GM19468 (cell line): ENCODE results near the gene MYCN.
"Not testable (repeated sequence)": the region's sequence is repeated elsewhere in the genome, so short reads cannot be mapped to it uniquely, and the experiment has no call there.

ENCODE experiments used
- ATAC-seq: cut with Tn5 transposase; IDR thresholded peaks from one replicate; pipeline ENCODE4 v1.9.1; 2021; ENCODE audit warnings: mild to moderate bottlenecking, moderate library complexity, moderate number of reproducible peaks; ENCODE audit not compliant: unreplicated experiment; ENCODE audit errors: extremely low read depth

The MYCN gene

GRCh38 chr2:15907461-15908324, 32.7 kb upstream of the MYCN start:
- ATAC-seq = no peak

GRCh38 chr2:15908371-15908770, 32.0 kb upstream of the MYCN start:
- no peak for ATAC-seq

- ATAC-seq = no peak
These were observed 31.2 kb upstream of the MYCN start for GRCh38 chr2:15909157-15909556.

- ATAC-seq = no peak
These were observed 30.6 kb upstream of the MYCN start for GRCh38 chr2:15909736-15910135.

GRCh38 chr2:15911270-15911669, 29.1 kb upstream of the MYCN start:
- ATAC-seq = not testable (repeated sequence)

- no peak for ATAC-seq
These were observed 28.7 kb upstream of the MYCN start for GRCh38 chr2:15911686-15912085.

GRCh38 chr2:15912203-15912602, 28.1 kb upstream of the MYCN start:
- no peak for ATAC-seq

- ATAC-seq = no peak
These were observed 27.2 kb upstream of the MYCN start for GRCh38 chr2:15913146-15913545.

GRCh38 chr2:15914596-15915385, 25.6 kb upstream of the MYCN start:
- ATAC-seq = no peak

GRCh38 chr2:15915546-15915945, 24.8 kb upstream of the MYCN start:
- not testable (repeated sequence) for ATAC-seq

GRCh38 chr2:15916336-15916735, 24.0 kb upstream of the MYCN start:
- ATAC-seq = no peak

GRCh38 chr2:15918761-15919356, 21.5 kb upstream of the MYCN start:
- ATAC-seq = no peak

GRCh38 chr2:15919716-15920434, 20.5 kb upstream of the MYCN start:
- ATAC-seq = no peak

- no peak for ATAC-seq
These were observed 19.7 kb upstream of the MYCN start for GRCh38 chr2:15920696-15921095.

GRCh38 chr2:15923597-15923996, 16.8 kb upstream of the MYCN start:
- no peak for ATAC-seq

- no peak for ATAC-seq
These were observed 14.5 kb upstream of the MYCN start for GRCh38 chr2:15925819-15926218.

- ATAC-seq = no peak
These were observed 14.1 kb upstream of the MYCN start for GRCh38 chr2:15926252-15926651.

GRCh38 chr2:15927551-15928218, 12.7 kb upstream of the MYCN start:
- ATAC-seq = no peak

- not testable (repeated sequence) for ATAC-seq
These were observed 11.3 kb upstream of the MYCN start for GRCh38 chr2:15929008-15929407.

- ATAC-seq = no peak
These were observed 10.5 kb upstream of the MYCN start for GRCh38 chr2:15929861-15930260.
